GM18499 (cell line): ENCODE data around the gene INVS.
"Not testable (repeated sequence)": the region's sequence is repeated elsewhere in the genome, so short reads cannot be mapped to it uniquely, and the experiment has no call there.

Experiments used
- ATAC-seq: cut with Tn5 transposase; IDR thresholded peaks from one replicate; pipeline ENCODE4 v1.9.1; 2021; ENCODE audit warnings: moderate number of reproducible peaks; ENCODE audit not compliant: insufficient read depth, unreplicated experiment

Gene INVS

GRCh38 chr9:100117316-100117715, 18.3 kb downstream of the INVS start:
- ATAC-seq: no peak

DNA sequence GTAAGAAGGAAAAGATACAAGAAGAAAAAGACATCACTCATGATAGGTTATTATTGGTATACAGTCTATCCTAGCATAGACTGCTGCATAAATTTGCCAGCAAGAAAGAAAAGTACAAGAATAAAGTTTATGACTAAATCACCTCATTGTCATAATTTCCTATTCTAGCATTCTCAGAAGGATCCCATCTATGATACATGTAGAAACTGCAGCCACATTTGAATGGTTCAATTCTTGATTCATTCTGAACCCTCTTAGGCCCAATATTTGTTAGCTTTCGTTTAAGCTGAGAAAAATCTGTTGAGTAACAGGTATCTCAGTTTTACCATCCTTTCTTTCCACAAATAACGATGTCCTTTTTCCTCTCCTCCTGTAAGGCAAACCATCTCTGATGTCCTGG, 21.2 kb downstream of the INVS start:
- no peak for ATAC-seq

DNA sequence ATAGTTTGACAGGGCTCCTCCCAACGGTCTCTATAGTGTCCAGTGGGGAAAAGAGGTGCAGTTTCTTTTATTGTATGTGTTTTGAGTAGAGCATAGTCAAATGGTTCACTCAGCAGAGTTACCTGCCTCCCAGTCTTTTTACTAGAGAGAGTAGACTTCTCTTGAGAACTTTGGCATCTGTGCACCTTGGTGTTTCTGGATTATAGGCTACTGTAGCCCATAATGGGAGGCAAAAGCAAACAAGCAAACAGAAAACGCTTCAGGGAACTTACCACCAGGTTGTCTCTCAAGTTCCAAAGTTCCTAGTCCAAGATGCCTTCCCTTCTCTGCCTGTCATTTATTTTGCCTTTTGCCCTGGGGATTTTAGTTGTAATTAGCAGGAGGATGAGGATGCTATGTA, 26.2 kb downstream of the INVS start:
- no peak for ATAC-seq

DNA sequence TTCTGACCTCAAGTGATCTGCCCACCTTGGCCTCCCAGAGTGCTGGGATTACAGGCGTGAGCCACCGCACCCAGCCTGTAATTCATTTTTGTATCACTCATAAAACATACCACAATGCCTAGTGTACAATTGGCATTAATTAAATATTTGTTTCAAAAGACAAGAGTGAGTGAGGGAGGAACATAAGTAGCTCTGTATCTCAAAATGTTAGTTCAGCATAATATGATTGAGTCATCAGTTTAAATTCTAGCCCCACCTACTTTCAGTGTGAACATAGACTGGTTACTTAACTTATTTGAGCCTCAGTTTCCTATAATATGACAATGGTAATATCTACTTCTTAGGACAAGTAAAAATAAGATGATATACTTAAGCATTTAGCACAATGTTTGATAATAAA, 26.9 kb downstream of the INVS start:
- ATAC-seq: no peak

- no peak for ATAC-seq
Observed at GRCh38 chr9:100126423-100126822, 27.4 kb downstream of the INVS start.

DNA sequence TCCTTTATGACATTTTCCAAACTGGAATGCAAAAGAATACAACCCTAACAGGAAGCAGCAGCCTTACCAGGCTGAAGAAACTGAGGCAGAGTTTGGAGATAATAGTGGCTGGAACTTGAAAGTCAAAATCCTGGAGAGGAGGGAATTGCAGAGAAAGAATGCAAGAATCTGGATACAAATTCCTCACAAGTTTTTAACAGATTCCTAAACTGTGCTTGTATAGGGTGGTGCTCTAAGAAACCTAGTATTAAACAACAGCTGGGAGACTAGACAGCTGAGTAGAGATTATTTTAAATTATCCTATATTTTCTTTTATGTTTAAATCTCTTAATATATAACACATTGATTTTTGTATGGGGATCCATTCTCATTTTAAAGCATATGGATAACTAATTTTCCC, 30.7 kb downstream of the INVS start:
- no peak for ATAC-seq

DNA sequence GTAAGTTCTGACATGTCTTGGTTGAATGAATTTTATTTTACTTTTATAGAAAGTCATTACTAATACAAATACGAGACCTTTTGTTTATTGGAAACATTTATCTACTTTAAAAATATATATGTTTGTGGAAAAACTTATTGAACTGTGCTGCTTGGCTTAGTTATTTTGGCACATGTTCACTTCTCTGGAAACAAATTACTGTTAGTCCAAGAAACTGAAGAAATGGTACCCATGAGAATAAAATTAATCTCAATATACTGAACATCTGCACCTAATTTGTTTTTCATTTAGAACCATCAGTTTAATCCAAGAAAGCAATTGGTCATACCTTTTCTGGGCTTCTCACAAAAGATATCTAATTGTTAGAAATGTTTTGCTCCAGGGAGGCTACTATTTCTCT, 32.2 kb downstream of the INVS start:
- ATAC-seq: no peak

GRCh38 chr9:100131875-100132430, 32.9 kb downstream of the INVS start:
- ATAC-seq: no peak

- ATAC-seq: no peak
Observed at GRCh38 chr9:100134731-100135130, 35.7 kb downstream of the INVS start.

DNA sequence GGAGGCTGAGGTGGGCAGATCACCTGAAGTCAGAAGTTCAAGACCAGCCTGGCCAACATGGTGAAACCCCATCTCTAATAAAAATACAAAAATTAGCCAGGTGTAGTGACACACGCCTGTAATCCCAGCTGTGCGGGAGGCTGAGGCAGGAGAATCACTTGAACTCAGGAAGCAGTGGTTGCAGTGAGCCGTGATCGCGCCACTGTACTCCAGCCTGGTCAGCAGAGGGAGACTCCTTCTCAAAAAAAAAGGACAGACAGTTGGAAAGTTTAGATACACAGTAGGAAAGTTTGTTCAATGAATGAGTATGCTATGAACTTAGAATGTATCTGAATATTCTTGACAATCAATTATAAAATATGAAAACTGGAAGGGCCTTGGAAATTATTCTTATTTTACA, 37.8 kb downstream of the INVS start:
- not testable (repeated sequence) for ATAC-seq

GRCh38 chr9:100140303-100140702, 41.3 kb downstream of the INVS start:
- not testable (repeated sequence) for ATAC-seq

DNA sequence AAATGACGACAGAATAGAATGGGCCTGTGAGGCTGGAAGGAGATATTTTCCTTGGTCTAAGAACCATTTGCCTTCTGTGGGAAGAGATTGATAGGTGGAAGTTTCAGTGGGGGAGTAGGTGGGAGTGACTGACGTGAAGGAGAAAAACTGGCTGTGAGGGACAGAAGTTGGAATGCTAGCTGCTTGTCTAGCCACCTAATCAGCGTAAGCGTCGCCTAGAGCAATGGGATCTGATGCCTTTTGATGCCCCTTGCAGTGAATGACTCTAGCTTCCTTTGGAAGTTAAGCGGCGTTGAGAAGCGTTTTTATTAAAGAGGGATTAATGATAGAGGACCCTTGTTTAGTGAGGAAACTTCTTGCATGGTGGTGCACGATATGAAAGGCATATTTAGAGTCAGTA, 42.8 kb downstream of the INVS start:
- ATAC-seq: not testable (repeated sequence)

DNA sequence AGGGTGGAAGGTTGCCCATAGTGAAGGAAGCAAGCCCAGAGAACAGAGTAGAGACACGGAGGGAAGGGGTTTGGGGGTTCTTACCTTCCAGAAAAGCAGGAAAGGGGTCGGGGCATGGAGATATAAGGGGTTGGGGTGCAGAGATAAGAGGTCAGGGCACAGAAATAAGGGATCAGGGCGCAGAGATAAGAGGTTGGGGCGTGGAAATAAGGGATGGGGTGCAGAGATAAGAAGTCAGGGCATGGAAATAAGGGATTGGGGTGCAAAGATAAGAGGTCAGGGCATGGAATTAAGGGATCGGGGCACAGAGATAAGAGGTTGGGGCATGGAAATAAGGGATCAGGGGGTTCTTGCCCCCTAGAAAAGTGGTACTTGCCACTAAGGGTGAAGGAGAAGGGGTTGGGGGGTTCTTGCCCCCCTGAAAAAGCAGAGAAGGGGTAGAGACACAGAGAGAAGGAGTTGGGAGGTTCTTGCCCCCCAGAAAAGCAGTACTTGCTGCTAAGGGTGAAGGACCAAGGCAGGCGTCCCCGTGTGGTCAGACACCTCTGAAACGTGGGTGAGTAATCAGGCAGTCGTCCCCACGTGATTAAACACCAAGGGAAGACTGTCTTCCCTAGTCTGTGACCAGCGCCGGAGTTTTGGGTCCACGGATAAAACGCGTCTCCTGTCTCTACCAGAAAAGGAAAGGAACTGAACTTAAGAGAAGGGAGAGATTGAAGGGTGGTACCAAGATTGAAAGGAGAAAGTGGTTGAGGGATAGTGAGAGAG, 46.3 kb downstream of the INVS start:
- not testable (repeated sequence) for ATAC-seq

DNA sequence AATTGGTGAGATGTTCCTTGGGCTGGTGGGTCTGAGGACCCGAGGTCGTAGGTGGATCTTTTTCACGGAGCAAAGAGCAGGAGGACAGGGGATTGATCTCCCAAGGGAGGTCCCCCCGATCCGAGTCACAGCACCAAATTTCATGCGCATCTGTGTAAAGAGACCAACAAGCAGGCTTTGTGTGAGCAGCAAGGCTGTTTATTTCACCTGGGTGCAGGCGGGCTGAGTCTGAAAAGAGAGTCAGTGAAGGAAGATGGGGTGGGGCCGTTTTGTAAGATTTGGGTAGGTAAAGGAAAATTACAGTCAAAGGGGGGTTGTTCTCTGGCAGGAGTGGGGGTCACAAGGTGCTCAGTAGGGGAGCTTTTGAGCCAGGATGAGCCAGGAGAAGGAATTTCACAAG, 46.9 kb downstream of the INVS start:
- not testable (repeated sequence) for ATAC-seq

GRCh38 chr9:100150214-100150613, 51.2 kb downstream of the INVS start:
- ATAC-seq: no peak

- peak; percentile 81 for ATAC-seq
Observed at GRCh38 chr9:100160021-100160420, 61.0 kb downstream of the INVS start.

- ATAC-seq: no peak
Observed at GRCh38 chr9:100167176-100167575, 68.1 kb downstream of the INVS start.

DNA sequence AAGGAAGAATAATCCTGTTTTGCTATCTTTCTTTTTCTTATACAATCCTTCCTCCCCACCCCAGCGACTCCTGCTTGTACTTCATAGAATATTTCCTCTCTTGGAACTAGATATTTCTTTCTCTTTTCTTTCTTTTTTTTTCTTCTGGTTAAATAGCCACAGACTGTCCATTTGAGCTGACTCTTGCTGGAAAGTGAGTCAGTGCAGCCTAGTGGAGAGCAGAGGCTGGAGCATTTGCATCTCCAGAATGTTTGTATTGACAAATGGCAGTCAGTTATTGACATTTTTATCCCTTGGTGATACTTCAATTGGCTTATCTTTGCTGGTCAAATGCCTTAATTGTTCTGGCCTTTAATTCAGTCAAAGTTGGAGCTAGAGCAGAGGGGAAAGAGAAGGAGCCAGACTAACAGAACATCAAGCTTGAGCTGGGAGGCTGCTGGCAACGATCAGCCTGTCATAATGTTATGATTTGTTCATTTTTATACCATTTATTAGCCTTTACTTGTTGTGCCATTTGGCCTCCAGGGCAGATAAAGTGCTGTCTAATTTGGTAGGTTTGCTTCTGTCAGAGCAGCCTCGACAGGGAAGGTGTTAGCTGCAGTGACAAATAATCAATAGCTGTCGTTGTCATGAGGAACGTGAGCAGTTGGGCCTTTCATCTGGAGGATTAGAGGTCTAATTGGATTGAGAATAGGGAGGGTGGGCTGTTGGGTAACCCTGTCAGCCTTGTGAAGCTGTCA, 69.0 kb downstream of the INVS start:
- ATAC-seq: no peak

GRCh38 chr9:100170085-100170484, 71.0 kb downstream of the INVS start:
- ATAC-seq: no peak

DNA sequence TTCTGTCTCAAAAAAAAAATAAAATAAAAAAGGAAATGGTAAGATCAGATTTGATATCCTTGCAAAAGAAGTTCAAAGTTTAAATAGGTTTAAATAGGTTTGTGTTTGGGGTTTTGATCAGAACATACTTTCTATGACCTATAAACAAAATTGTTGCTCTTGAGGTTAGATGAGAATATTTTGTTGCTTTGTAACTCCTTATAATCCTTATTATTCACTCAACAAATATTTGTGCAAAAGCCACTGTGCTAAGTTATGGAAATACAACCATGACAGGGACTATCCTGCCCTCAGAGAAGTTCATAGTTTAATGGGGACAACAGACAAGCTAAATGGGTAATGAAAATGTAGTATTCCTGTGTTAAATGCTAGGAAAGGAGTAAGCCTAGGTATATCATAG, 71.5 kb downstream of the INVS start:
- ATAC-seq: no peak

- no peak for ATAC-seq
Observed at GRCh38 chr9:100186356-100186755, 87.3 kb downstream of the INVS start.

DNA sequence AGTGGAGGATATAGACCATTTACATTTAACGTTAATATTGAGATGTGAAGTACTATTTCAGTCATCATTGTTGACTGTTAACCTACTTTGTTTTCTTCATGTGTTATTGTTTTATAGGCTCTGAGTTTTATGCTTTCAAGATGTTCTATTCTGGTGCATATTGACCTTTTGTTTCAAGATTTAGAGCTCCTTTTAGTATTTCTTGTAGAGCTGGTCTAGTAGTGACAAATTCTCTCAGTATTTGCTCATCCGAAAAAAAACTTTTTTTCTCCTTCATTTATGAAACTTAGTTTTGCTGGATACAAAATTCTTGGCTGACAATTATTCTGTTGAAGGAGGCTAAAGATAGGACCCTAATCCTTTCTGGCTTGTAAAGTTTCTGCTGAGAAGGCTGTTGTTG, 91.3 kb downstream of the INVS start:
- ATAC-seq: no peak
